Mesenteric fat pad (tissue), 1 donor: ENCODE results near the gene KCNK16. TPM values are rescaled to one million over a fixed set of nuclear protein-coding genes. Genes with fewer than 3 reads are reported as not detected.

ENCODE experiments used
- DNase-seq: peaks from one replicate; pipeline ENCODE4 v3.0.0-alpha.2; 2020; ENCODE audit warnings: low spot score
- total RNA-seq: library from RNA; stranded (reverse); fragmentation: NEBNext Ultra II Directional; extraction: Animal tissue kit (Norgen Biotek cat#: 25700); gene quantifications from one replicate; pipeline ENCODE4 v1.2.1, GENCODE V29; 2021
- donor health status: DM: yes; HTN: yes; CAD: no.

Gene KCNK16
- total RNA-seq, 1 donor from 2014 or later: not detected

GRCh38 chr6:39342692-39343395 is 20.3 kb upstream of the KCNK16 start:
- DNase-seq: no peak

GRCh38 chr6:39341937-39342336 is 19.4 kb upstream of the KCNK16 start:
- DNase-seq: no peak

GRCh38 chr6:39341352-39341751 is 18.9 kb upstream of the KCNK16 start:
- no peak for DNase-seq

- DNase-seq: no peak
Measured at GRCh38 chr6:39339868-39340550, 17.5 kb upstream of the KCNK16 start.

- DNase-seq: no peak
Measured at GRCh38 chr6:39339096-39339867, 16.8 kb upstream of the KCNK16 start.

GRCh38 chr6:39338397-39338796 is 15.9 kb upstream of the KCNK16 start:
- no peak for DNase-seq

- DNase-seq: no peak
Measured at GRCh38 chr6:39335780-39336545, 13.5 kb upstream of the KCNK16 start.

- DNase-seq: no peak
Measured at GRCh38 chr6:39333644-39334438, 11.3 kb upstream of the KCNK16 start.

- no peak for DNase-seq
Measured at GRCh38 chr6:39330476-39330875, 8.0 kb upstream of the KCNK16 start.

GRCh38 chr6:39330057-39330456 is 7.6 kb upstream of the KCNK16 start:
- no peak for DNase-seq

GRCh38 chr6:39328066-39328465 is 5.6 kb upstream of the KCNK16 start:
- DNase-seq: no peak

- no peak for DNase-seq
Measured at GRCh38 chr6:39327507-39327906, 5.0 kb upstream of the KCNK16 start.

GRCh38 chr6:39321761-39322160 is 741 bp downstream of the KCNK16 start:
- no peak for DNase-seq

- no peak for DNase-seq
Measured at GRCh38 chr6:39320363-39320984, 2.0 kb downstream of the KCNK16 start.

GRCh38 chr6:39319621-39320362 is 2.7 kb downstream of the KCNK16 start:
- DNase-seq: no peak

GRCh38 chr6:39317256-39317655 is 5.2 kb downstream of the KCNK16 start:
- DNase-seq: no peak

- no peak for DNase-seq
Measured at GRCh38 chr6:39314273-39314795, 8.2 kb downstream of the KCNK16 start, which contains the start of gene KCNK17. KCNK17 (minus strand) TSS chr6:39314419; CDS start chr6:39314320, 99 bp downstream.

GRCh38 chr6:39313526-39314272 is 8.8 kb downstream of the KCNK16 start:
- no peak for DNase-seq
